Measurements from ENCODE around the gene LHX4.
A peak's percentile ranks its signal among the peaks of the same experiment; 100 is the strongest.

- TF ChIP-seq POLR2A (IDR thresholded peaks at IDR 0.05) = no peak
- TF ChIP-seq CTCF (IDR thresholded peaks at IDR 0.05) = peak in 2 of 4 experiments; percentile 38 to 44
Observed at GRCh38 chr1:180188091-180188506, 42.0 kb upstream of the LHX4 start.
